Thymus (tissue), 11 donors: ENCODE data around the gene RRP8. TPM values are rescaled to one million over a fixed set of nuclear protein-coding genes. Genes with fewer than 3 reads are reported as not detected.

ENCODE experiments used
- DNase-seq, 9 donors: peaks; one replicate each; pipeline ENCODE4 v3.0.0-alpha.2; 2013; ENCODE audit warnings: low spot score in 9 of 9, low read depth in 6 of 9, missing footprints in 1 of 9
- H3K27ac ChIP-seq, 2 donors: one replicate each; pipeline ENCODE4 v1.5.1; 2013; ENCODE audit warnings: control low read depth in 1 of 2, low read depth in 1 of 2, low read length in 1 of 2, mild to moderate bottlenecking in 1 of 2, moderate library complexity in 1 of 2
- H3K27me3 ChIP-seq, 2 donors: one replicate each; pipeline ENCODE4 v1.5.1; 2013; ENCODE audit warnings: low read length in 1 of 2; ENCODE audit not compliant: control insufficient read depth in 2 of 2, insufficient read depth in 1 of 2
- H3K36me3 ChIP-seq, 2 donors: one replicate each; pipeline ENCODE4 v1.5.1; 2013; ENCODE audit warnings: low read length in 1 of 2, mild to moderate bottlenecking in 1 of 2, moderate library complexity in 1 of 2; ENCODE audit not compliant: control insufficient read depth in 2 of 2, insufficient read depth in 2 of 2
- H3K4me1 ChIP-seq, 2 donors: one replicate each; pipeline ENCODE4 v1.5.1; 2013; ENCODE audit warnings: low read length in 2 of 2; ENCODE audit not compliant: control insufficient read depth in 2 of 2, insufficient read depth in 2 of 2
- H3K4me3 ChIP-seq, 2 donors: one replicate each; pipeline ENCODE4 v1.5.1; 2013; ENCODE audit warnings: low read length in 2 of 2, control low read depth in 1 of 2, mild to moderate bottlenecking in 1 of 2
- H3K9me3 ChIP-seq, 2 donors: one replicate each; pipeline ENCODE4 v1.5.1; 2013; ENCODE audit warnings: low read length in 1 of 2, mild to moderate bottlenecking in 1 of 2; ENCODE audit not compliant: control insufficient read depth in 2 of 2, insufficient read depth in 1 of 2
- WGBS: extraction: QIAGEN DNeasy Blood & Tissue Kit; methylation state at CpG from one replicate; pipeline ENCODE4 v1.1.7; 2013; 5-methylcytosine and 5-hydroxymethylcytosine counted together
- polyA plus RNA-seq: library from polyadenylated mRNA; stranded (reverse); fragments of 200-250 nt; gene quantifications from one replicate; pipeline ENCODE4 v1.2.3, GENCODE V29; 2013
- total RNA-seq: library from RNA; stranded (reverse); fragments of 120-200 nt; gene quantifications from one replicate; pipeline ENCODE4 v1.2.4, GENCODE V29; 2013
- donor health status: healthy.

The RRP8 gene
- total and polyA plus RNA-seq, 2 donors: 22.0 to 32.2 TPM

GRCh38 chr11:6622261-6623171 lies 19.1 kb upstream of the RRP8 start:
- peaks cover 11 to 21% of the 10 kb centered on the region in 2 donors for H3K4me1 ChIP-seq
- no peak overlapping the region for H3K27ac ChIP-seq
- H3K36me3 ChIP-seq: peaks cover 15 to 17% of the 10 kb centered on the region in 2 donors
- 92% methylated on average over 24 of the region's 24 CpGs for WGBS
- H3K27me3 ChIP-seq: no peaks in the 10 kb centered on the region
- no peak for DNase-seq
- peaks cover 0 to 6% of the 10 kb centered on the region in 2 donors for H3K9me3 ChIP-seq
- no peak overlapping the region for H3K4me3 ChIP-seq

DNA sequence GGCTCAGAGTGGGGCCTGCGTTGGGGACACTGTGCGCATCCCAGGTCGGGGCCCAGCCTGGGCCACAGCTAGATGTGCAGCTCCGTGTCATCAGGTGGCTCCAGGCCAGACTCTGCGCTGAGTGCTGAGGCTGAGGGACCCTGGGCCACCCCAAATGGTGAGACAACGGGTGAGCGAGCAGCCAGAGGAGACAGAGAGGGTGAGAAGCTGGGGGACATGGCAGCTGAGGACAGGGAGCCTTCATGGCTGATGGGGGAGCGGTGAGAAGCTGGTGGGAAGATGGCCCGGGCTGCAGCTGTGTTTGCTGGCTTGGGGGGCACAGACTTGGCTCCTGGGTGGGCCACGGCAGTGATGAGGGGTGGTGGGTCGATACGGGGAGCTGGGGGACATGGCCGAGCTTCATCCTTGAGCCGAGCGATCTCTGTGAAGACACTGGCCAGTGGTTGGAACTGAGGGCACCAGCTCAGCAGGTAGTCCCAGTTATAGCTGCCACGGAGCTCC lies 18.3 kb upstream of the RRP8 start:
- WGBS: 96% methylated on average over 16 of the region's 16 CpGs
- Histone ChIP-seq H3K27ac (no peak overlapping the region), H3K9me3 (peaks cover 0 to 6% of the 10 kb centered on the region in 2 donors), H3K36me3 (peaks cover 10 to 15% of the 10 kb centered on the region in 2 donors), H3K4me1 (peaks cover 7 to 17% of the 10 kb centered on the region in 2 donors), H3K27me3 (no peaks in the 10 kb centered on the region), H3K4me3 (no peak overlapping the region)
- no peak for DNase-seq

GRCh38 chr11:6620636-6621035 lies 17.2 kb upstream of the RRP8 start:
- no peak overlapping the region for H3K27ac ChIP-seq
- DNase-seq: no peak
- H3K9me3 ChIP-seq: peaks cover 0 to 6% of the 10 kb centered on the region in 2 donors
- H3K4me1 ChIP-seq: peaks cover 7 to 17% of the 10 kb centered on the region in 2 donors
- no peaks in the 10 kb centered on the region for H3K27me3 ChIP-seq
- H3K4me3 ChIP-seq: no peak overlapping the region
- WGBS: 94% methylated on average over 1 of the region's 1 CpG
- H3K36me3 ChIP-seq: peaks cover 12 to 21% of the 10 kb centered on the region in 2 donors

DNA sequence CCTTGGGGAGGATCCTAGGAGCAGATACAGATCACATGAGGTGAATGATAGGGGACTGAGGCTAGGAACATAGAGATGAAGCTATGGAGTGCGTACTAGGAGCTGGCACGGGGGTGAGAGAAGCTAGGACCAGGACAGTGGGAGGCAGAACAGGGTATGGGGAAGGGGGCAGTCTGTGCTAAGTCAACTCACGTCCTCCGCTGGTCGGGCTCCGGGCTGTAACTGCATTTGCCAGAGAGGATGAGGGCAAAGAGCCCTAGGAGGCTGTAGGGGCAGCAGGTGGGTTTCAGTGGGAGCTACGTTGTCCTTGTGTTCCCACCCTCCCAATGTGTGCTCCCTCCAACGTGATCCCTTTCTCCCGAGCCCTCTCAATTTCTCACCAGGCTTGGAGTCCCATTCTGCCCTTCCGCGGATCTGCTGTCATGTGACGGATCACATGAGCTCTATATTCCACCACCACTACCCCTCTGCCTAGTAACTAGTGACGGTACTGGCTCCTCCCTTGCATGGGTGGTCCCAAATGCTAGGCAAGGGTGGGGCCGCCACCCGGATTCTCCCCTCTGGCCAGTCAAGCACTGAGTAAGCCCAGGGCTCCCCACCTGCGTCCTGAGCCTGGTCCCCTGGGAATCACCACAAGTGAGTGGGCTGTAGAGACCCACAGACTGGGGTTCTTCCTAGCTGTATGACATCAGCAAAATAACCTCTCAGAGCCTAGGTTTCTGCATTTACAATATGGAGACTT lies 15.8 kb upstream of the RRP8 start, which contains the start of gene TPP1:
TPP1 (minus strand) TSS at position 419 of the 742 bp plus-strand sequence; CDS start at position 397, 22 bp downstream.
- H3K4me1 ChIP-seq: peaks cover 7 to 17% of the 10 kb centered on the region in 2 donors
- under 1% methylated on average over 16 of the region's 16 CpGs for WGBS

DNA sequence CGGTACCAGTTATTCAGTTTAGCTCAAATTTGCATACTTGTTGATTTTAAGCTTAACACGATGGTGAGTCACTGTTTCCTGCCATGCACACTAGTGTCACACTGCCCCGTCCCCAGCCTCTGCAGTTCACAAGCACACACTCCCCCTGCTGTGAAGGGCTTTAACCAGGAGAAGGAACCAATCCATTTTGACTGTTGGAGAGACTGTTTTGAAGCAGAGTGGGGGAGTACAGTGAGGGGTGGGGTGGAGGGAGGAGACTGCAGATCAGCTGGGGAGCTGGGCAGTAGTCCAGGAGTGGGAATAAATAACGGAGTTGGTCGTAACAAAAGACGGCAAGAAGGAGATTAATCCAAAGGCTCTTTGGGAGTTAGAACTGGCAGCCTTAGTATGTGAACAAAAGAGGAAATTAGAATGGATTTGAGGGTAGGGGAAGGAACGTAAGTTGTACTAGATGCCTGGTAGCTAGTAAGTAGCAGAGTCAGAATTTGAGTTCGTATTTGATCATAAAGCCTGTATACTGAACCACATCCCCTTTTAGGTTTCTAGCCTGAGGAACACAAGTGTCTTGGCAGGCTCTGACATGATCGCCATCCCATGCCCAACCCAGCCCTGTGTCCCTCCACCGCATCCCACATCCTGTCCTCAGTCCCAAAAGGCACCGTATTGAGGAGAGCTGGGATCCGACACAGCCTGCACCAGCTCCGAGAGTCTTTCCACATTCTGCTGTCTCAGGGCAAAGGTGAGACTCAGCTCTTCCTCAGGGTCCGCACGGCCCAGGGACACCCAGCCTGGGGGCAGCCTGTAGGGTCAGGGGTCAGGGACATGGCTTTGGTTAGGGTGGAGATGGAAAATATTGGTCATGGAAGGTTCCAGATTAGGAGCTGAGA lies 14.9 kb upstream of the RRP8 start:
- DNase-seq: peak in 2 of 9 donors; percentile 12 to 40
- peaks cover 7 to 17% of the 10 kb centered on the region in 2 donors for H3K4me1 ChIP-seq
- peak overlapping the region; percentile 61 to 86 for H3K27ac ChIP-seq
- H3K27me3 ChIP-seq: no peaks in the 10 kb centered on the region
- WGBS: 9% methylated on average over 15 of the region's 15 CpGs
- peak overlapping the region; percentile 71 to 84 for H3K4me3 ChIP-seq
- peaks cover 0 to 6% of the 10 kb centered on the region in 2 donors for H3K9me3 ChIP-seq
- peaks cover 12 to 15% of the 10 kb centered on the region in 2 donors for H3K36me3 ChIP-seq

More for the DNA sequence above, 15.8 kb upstream of the RRP8 start, which contains the start of gene TPP1:
- Histone ChIP-seq H3K27me3 (no peaks in the 10 kb centered on the region), H3K36me3 (peaks cover 15 to 20% of the 10 kb centered on the region in 2 donors), H3K9me3 (peaks cover 0 to 6% of the 10 kb centered on the region in 2 donors), H3K27ac (peak within 1 kb of the TSS; percentile 61 to 86), H3K4me3 (peak within 1 kb of the TSS; percentile 71 to 84)
- DNase-seq: peak; percentile 80 to 97 (median 92)

GRCh38 chr11:6617315-6617781 lies 13.9 kb upstream of the RRP8 start:
- Histone ChIP-seq H3K27me3 (no peaks in the 10 kb centered on the region), H3K4me1 (peaks cover 11 to 23% of the 10 kb centered on the region in 2 donors), H3K9me3 (peaks cover 0 to 3% of the 10 kb centered on the region in 2 donors), H3K4me3 (no peak overlapping the region), H3K27ac (no peak overlapping the region), H3K36me3 (peaks cover 12 to 15% of the 10 kb centered on the region in 2 donors)
- 93% methylated on average over 5 of the region's 5 CpGs for WGBS
- no peak for DNase-seq

GRCh38 chr11:6616596-6617250 lies 13.3 kb upstream of the RRP8 start:
- H3K27ac ChIP-seq: no peak overlapping the region

More at GRCh38 chr11:6616596-6617250, 13.3 kb upstream of the RRP8 start:
- H3K36me3 ChIP-seq: peaks cover 12 to 15% of the 10 kb centered on the region in 2 donors
- 94% methylated on average over 14 of the region's 14 CpGs for WGBS
- no peaks in the 10 kb centered on the region for H3K27me3 ChIP-seq
- H3K4me1 ChIP-seq: peaks cover 11 to 23% of the 10 kb centered on the region in 2 donors
- no peaks in the 10 kb centered on the region for H3K9me3 ChIP-seq
- H3K4me3 ChIP-seq: no peak overlapping the region
- no peak for DNase-seq
